ENCODE data around the gene YIPF7. TPM values are rescaled to one million over a fixed set of nuclear protein-coding genes. Genes with fewer than 3 reads are reported as not detected.

Gene YIPF7
- total and polyA plus RNA-seq, 9 of the 15 experiments (the other 6 are each of a cell fraction or from before 2014, with no cell fraction given) = 0.14 TPM; not detected in 8

GRCh38 chr4:44678094-44679041, 26.9 kb upstream of the YIPF7 start, which contains the start of gene GUF1 (continued):
- TF ChIP-seq, protein P1, sequence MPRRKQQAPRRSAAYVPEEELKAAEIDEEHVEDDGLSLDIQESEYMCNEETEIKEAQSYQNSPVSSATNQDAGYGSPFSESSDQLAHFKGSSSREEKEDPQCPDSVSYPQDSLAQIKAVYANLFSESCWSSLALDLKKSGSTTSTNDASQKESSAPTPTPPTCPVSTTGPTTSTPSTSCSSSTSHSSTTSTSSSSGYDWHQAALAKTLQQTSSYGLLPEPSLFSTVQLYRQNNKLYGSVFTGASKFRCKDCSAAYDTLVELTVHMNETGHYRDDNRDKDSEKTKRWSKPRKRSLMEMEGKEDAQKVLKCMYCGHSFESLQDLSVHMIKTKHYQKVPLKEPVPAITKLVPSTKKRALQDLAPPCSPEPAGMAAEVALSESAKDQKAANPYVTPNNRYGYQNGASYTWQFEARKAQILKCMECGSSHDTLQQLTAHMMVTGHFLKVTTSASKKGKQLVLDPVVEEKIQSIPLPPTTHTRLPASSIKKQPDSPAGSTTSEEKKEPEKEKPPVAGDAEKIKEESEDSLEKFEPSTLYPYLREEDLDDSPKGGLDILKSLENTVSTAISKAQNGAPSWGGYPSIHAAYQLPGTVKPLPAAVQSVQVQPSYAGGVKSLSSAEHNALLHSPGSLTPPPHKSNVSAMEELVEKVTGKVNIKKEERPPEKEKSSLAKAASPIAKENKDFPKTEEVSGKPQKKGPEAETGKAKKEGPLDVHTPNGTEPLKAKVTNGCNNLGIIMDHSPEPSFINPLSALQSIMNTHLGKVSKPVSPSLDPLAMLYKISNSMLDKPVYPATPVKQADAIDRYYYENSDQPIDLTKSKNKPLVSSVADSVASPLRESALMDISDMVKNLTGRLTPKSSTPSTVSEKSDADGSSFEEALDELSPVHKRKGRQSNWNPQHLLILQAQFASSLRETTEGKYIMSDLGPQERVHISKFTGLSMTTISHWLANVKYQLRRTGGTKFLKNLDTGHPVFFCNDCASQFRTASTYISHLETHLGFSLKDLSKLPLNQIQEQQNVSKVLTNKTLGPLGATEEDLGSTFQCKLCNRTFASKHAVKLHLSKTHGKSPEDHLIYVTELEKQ (CRISPR knock-in tag; IDR thresholded peaks at IDR 0.05) = no peak
- no peak for TF ChIP-seq RFX1 (IDR thresholded peaks at IDR 0.05)
- peak; percentile 85 for TF ChIP-seq ETV1 (tag; conservative IDR thresholded peaks at IDR 0.05; ENCODE audit: low read depth)
- 0 out of 2 replicates have a peak, but pooled peaks have one; percentile 23 for TF ChIP-seq ZBTB40 (IDR thresholded peaks at IDR 0.05)
- TF ChIP-seq ZBTB40 (CRISPR knock-in tag; IDR thresholded peaks at IDR 0.05) = no peak
- TF ChIP-seq RAD21 (CRISPR knock-in tag; conservative IDR thresholded peaks at IDR 0.05 in 1 of 2, IDR thresholded peaks at IDR 0.05 in 1 of 2) = no peak
